NB4 (cell line): ENCODE results near the gene RO60.
"Not testable (repeated sequence)": the region's sequence is repeated elsewhere in the genome, so short reads cannot be mapped to it uniquely, and the experiment has no call there.

ENCODE experiments used
- DNase-seq: peaks from one replicate; pipeline ENCODE4 v3.0.0; 2010; ENCODE audit warnings: low read depth
- H3K4me3 ChIP-seq: one replicate; pipeline ENCODE4 v1.5.1; 2011; ENCODE audit warnings: mild to moderate bottlenecking, low read depth, low read length, moderate library complexity
- MYC ChIP-seq: IDR thresholded peaks from 2 replicates; pipeline ENCODE4 v1.6.1; 2011; ENCODE audit warnings: low read depth, low read length
- POLR2A ChIP-seq: IDR thresholded peaks from 2 replicates; pipeline ENCODE4 v1.6.1; 2011; ENCODE audit warnings: mild to moderate bottlenecking; ENCODE audit not compliant: insufficient read length; ENCODE audit errors: extremely low read depth
- TF ChIP-seq, protein P1 (sequence below): IDR thresholded peaks from one replicate; pipeline ENCODE4 v1.5.1; 2012; ENCODE audit warnings: low read depth, low read length
- TF ChIP-seq, protein P2 (sequence below): IDR thresholded peaks from 2 replicates; pipeline ENCODE4 v1.6.1; 2011; ENCODE audit warnings: low read depth, low read length

RO60 gene

DNA sequence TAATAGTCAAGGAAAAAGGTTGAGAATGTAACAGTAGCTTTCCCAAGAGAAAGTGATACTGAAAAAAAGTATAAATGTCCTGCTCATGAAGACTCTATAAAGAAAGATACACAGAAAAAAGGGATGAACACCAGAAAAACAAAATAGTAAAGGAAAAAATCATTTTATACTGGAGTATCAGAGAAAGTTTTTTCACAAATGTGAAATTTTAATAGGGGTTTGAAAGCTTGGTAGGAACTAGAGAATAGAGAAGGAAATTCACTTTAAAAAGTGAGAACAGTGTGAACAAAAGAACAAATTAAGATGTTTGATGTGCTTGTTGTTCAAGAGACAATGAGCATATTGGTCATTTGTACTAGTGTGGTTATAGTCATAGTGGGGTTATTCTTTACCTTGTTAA, 25.8 kb upstream of the RO60 start:
- TF ChIP-seq MYC (no peak), POLR2A (no peak)
- TF ChIP-seq, protein P1, sequence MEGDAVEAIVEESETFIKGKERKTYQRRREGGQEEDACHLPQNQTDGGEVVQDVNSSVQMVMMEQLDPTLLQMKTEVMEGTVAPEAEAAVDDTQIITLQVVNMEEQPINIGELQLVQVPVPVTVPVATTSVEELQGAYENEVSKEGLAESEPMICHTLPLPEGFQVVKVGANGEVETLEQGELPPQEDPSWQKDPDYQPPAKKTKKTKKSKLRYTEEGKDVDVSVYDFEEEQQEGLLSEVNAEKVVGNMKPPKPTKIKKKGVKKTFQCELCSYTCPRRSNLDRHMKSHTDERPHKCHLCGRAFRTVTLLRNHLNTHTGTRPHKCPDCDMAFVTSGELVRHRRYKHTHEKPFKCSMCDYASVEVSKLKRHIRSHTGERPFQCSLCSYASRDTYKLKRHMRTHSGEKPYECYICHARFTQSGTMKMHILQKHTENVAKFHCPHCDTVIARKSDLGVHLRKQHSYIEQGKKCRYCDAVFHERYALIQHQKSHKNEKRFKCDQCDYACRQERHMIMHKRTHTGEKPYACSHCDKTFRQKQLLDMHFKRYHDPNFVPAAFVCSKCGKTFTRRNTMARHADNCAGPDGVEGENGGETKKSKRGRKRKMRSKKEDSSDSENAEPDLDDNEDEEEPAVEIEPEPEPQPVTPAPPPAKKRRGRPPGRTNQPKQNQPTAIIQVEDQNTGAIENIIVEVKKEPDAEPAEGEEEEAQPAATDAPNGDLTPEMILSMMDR = no peak
- TF ChIP-seq, protein P2, sequence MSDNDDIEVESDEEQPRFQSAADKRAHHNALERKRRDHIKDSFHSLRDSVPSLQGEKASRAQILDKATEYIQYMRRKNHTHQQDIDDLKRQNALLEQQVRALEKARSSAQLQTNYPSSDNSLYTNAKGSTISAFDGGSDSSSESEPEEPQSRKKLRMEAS = no peak
- DNase-seq = no peak
- H3K4me3 ChIP-seq = no peak overlapping the region

DNA sequence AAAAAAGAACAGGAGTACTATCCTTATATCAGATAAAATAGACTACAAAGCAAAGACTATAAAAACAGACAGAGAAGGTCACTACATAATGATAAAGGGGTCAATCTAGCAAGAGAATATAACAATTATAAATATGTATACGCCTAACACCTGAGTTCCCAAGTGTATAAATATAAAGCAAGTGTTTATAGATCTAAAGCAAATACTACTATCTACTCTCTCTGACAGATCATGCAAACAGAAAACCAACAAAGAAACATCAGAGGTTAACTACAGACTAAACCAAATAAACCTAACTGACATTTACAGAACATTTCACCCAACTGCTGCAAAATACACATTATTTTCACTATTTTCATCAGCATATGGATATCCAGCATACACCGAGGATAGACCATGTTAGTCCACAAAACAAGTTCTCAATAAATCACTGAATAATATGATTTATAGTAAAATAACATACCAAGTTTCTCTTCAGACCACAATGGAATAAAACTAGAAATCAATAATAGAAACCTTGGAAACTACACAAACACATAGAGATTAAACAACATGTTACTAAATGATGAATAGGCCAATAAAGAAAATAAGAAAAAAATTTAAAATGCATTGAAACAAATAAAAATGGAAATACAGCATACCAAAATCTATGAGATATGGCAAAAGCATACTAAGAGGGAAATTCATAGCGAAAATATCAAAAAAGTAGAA, 22.9 kb upstream of the RO60 start:
- no peak for TF ChIP-seq POLR2A
- TF ChIP-seq, protein P1 = no peak
- no peak overlapping the region for H3K4me3 ChIP-seq
- DNase-seq = no peak

DNA sequence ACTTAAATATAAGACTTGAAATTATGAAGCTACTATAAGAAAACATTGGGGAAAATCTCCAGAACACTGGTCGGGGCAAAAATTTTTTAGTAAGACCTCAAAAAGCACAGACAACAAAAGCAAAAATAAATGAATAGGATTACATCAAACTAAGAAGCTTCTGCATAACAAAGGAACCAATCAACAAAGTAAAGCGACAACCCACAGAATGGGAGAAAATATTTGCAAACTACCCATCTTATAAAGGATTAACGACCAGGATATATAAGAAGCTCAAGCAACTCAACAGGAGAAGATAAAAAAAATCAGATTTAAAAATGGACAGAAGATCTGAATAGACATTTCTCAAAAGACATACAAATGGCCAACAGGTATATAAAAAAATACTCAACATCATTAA, 19.4 kb upstream of the RO60 start:
- H3K4me3 ChIP-seq = no peak overlapping the region
- DNase-seq = no peak

DNA sequence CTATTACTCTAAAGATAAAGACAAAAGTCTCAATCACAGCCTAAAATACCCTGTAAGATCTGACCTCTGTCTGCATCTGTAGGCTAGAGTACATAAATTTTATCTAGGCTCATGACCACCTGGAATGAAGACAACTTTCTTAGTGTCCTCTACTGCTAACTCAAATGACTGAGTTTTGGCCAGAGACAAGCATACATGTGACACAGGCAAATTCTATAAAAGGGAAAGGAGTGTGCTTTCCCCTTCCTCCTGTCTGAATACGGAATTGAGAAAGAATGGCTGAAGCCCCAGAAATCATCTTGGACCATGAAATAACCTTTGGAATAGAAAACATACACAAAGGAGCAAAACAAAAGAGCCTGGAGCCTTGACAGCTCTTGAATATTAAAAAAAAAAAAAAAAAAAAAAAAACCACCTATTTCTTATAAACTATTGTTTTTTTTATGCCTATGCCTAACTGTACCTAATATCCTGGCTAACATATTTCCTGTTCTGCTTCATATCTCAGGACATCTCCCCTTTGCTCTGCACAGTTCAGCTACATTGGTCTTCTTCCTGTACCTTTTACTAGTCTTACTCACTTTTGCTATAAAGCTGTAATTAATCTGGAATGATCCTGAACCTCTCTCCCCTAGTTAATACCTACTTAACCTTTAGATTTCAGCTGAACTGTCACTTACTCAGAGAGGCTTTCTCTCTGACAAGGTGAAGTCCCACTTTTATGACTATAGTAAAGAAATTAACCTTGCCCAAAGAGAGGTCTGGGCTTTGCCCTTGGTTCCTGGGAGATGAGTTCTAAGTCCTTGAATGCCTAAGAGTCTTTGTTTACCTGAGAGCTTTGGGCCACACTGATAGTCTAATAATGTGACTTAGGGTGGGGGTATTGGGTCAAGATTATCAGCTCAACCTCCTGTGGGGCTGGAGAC, 16.4 kb upstream of the RO60 start:
- no peak overlapping the region for H3K4me3 ChIP-seq
- TF ChIP-seq, protein P1 = no peak
- TF ChIP-seq POLR2A = no peak
- no peak for TF ChIP-seq MYC
- TF ChIP-seq, protein P2 = no peak
- no peak for DNase-seq

More for the DNA sequence above, 19.4 kb upstream of the RO60 start:
- TF ChIP-seq POLR2A = no peak
- TF ChIP-seq MYC = no peak

DNA sequence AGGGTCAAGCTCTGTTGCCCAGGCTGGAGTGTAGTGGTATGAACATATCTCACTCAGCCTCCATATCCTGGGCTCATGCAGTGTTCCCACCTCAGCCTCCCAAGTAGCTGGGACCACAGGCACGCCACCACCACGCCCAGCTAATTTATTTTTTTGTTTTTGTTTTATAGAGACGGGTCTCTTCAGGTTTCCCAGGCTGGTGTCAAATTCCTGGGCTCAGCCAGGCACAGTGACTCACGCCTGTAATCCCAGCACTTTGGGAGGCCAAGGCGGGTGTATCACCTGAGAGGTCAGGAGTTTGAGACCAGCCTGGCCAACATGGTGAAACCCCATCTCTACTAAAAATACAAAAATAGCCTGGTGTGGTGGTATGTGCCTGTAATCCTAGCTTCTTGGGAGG, 10.5 kb upstream of the RO60 start:
- DNase-seq, H3K4me3 ChIP-seq: not testable (repeated sequence)

DNA sequence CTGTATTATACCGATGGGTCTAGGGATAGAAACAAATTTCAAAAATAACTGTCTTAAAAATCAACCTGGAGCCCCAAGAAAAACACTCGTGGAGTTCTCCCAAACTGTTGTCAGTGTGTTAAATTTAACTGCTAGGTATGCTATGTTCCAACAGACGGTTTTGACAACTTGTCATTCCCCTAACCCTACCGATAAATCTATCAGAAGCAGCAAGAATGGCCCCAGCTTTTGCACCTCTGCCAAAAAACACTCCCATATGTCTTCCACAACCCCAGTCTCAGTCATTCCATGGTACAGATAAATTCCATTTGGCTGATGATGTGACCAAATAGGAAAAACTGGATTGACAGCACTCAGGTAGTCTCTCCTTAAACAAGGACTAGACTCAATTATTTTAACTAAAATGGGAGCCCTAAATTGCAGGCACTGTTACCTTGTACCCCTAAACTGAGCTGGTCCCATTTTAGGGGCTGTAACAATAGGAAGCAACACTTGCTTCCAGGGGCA, 5.2 kb upstream of the RO60 start:
- TF ChIP-seq, protein P2 = no peak
- TF ChIP-seq, protein P1 = no peak
- TF ChIP-seq POLR2A = no peak
- TF ChIP-seq MYC = no peak
- no peak for DNase-seq
- no peak overlapping the region for H3K4me3 ChIP-seq
